Upper lobe of left lung (tissue), 4 donors: ENCODE measurements around the gene FGR.

Experiments
- POLR2A ChIP-seq, 4 donors: fragments of 450-650 bp; IDR thresholded peaks; one replicate each; pipeline ENCODE4 v1.5.1; 2016 to 2017; ENCODE audit warnings: antibody characterized with exemption in 4 of 4, mild to moderate bottlenecking in 2 of 4
- POLR2AphosphoS5 ChIP-seq, 2 donors: sonication (generic); formaldehyde crosslinking; IDR thresholded peaks; one replicate each; pipeline ENCODE4 v1.5.1; 2017; ENCODE audit warnings: antibody characterized with exemption in 2 of 2
- TF ChIP-seq, protein P1 (sequence below), 6 experiments: fragments of 450-650 bp in 4 of 6; fragments of 200-600 bp in 2 of 6; sonication (generic) in 2 of 6; IDR thresholded peaks; one replicate each; pipeline ENCODE4 v1.5.1; 2016 to 2019; ENCODE audit warnings: antibody characterized with exemption in 6 of 6

DNA sequence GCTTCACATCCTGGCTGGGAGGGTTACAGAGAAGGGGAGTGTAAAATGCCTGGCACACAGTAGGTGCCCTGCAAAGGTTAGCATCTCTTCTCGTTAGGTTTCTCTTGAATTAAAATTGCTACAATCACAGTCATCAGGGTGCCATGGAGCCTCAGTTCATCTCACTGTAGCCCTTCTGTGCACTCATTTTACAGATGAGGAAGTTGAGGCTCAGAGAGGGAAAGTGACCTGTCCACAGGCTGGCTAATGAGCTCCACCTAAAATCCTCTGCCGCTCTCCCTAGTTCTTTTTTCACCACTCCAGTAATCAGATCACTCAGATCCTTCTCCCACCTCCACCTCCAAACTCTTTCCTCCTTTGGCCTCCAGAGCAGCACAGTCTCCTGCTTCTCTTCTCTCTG lies 17.6 kb downstream of the FGR start:
- TF ChIP-seq, protein P1, sequence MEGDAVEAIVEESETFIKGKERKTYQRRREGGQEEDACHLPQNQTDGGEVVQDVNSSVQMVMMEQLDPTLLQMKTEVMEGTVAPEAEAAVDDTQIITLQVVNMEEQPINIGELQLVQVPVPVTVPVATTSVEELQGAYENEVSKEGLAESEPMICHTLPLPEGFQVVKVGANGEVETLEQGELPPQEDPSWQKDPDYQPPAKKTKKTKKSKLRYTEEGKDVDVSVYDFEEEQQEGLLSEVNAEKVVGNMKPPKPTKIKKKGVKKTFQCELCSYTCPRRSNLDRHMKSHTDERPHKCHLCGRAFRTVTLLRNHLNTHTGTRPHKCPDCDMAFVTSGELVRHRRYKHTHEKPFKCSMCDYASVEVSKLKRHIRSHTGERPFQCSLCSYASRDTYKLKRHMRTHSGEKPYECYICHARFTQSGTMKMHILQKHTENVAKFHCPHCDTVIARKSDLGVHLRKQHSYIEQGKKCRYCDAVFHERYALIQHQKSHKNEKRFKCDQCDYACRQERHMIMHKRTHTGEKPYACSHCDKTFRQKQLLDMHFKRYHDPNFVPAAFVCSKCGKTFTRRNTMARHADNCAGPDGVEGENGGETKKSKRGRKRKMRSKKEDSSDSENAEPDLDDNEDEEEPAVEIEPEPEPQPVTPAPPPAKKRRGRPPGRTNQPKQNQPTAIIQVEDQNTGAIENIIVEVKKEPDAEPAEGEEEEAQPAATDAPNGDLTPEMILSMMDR (IDR thresholded peaks at IDR 0.05), result no peak
- TF ChIP-seq POLR2AphosphoS5 (IDR thresholded peaks at IDR 0.05), result no peak
- TF ChIP-seq POLR2A (IDR thresholded peaks at IDR 0.05), result no peak
